ENCODE data around the gene C1orf174.

DNA sequence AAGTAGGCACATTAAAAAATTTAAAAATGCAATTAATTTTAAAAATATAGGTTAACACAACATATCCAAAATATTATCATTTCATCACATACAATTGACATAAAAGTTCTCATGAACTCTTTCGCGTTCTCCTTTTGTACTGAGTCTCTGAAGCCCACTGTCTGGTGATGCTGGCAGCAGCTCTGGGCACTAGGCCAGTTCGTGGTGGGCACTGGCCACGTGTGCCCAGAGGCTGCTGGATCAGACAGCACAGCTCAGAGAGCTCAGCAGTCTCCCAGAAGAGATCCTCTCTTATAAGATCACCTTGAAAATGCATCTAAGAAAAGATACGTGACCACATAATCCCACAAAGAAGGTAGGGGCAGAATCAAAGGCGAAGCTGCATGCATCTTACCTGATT lies 53.0 kb downstream of the C1orf174 start:
- TF ChIP-seq, protein P1, sequence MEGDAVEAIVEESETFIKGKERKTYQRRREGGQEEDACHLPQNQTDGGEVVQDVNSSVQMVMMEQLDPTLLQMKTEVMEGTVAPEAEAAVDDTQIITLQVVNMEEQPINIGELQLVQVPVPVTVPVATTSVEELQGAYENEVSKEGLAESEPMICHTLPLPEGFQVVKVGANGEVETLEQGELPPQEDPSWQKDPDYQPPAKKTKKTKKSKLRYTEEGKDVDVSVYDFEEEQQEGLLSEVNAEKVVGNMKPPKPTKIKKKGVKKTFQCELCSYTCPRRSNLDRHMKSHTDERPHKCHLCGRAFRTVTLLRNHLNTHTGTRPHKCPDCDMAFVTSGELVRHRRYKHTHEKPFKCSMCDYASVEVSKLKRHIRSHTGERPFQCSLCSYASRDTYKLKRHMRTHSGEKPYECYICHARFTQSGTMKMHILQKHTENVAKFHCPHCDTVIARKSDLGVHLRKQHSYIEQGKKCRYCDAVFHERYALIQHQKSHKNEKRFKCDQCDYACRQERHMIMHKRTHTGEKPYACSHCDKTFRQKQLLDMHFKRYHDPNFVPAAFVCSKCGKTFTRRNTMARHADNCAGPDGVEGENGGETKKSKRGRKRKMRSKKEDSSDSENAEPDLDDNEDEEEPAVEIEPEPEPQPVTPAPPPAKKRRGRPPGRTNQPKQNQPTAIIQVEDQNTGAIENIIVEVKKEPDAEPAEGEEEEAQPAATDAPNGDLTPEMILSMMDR (IDR thresholded peaks at IDR 0.05; ENCODE audit: insufficient read depth, low read length) = no peak
- no peak for TF ChIP-seq POLR2AphosphoS5 (IDR thresholded peaks at IDR 0.05; ENCODE audit: low read depth)
